ENCODE measurements around the gene EEF2.

Gene EEF2

GRCh38 chr19:4010808-4011110, 25.5 kb upstream of the EEF2 start:
- no peaks in the 10 kb centered on the region for H3F3A ChIP-seq (ENCODE audit: low read depth)
- peaks cover 47% of the 10 kb centered on the region for H4K20me1 ChIP-seq (ENCODE audit: insufficient read depth, low read length, poor library complexity, severe bottlenecking)
- peak overlapping the region; percentile 100 for H3K4me2 ChIP-seq (ENCODE audit: low read depth, low read length, poor library complexity, severe bottlenecking)
- H3K9ac ChIP-seq (ENCODE audit: low read depth, low read length, poor library complexity, severe bottlenecking): peak overlapping the region; percentile 89
- H3K27me3 ChIP-seq (ENCODE audit: insufficient read depth, low read length, poor library complexity, severe bottlenecking): no peaks in the 10 kb centered on the region
- H3K9me3 ChIP-seq (ENCODE audit: insufficient read depth, low read depth, low read length): no peaks in the 10 kb centered on the region
- TF ChIP-seq CTCF (conservative IDR thresholded peaks at IDR 0.05; ENCODE audit: low read length) (no peak), EZH2phosphoT487 (IDR thresholded peaks at IDR 0.05; ENCODE audit: borderline replicate concordance) (no peak)
- H2AFZ ChIP-seq (ENCODE audit: low read length): no peak overlapping the region
- H3K9me2 ChIP-seq (replicated peaks; ENCODE audit: low read depth, low read length): no peaks in the 10 kb centered on the region
- H3K36me3 ChIP-seq (ENCODE audit: insufficient read depth, low read length): peaks cover 20% of the 10 kb centered on the region; the same call in 1 of the 2 replicates
- peaks cover 83% of the 10 kb centered on the region for H3K79me2 ChIP-seq (ENCODE audit: insufficient read depth, low read length)
- peak overlapping the region; percentile 40 for H3K4me3 ChIP-seq (ENCODE audit: low read length, poor library complexity, severe bottlenecking)
- H3K4me1 ChIP-seq (ENCODE audit: insufficient read depth, low read length, poor library complexity, severe bottlenecking): peaks cover 29% of the 10 kb centered on the region

- H3K4me1 ChIP-seq (ENCODE audit: insufficient read depth, low read length, poor library complexity, severe bottlenecking): peaks cover 29% of the 10 kb centered on the region
- H3K36me3 ChIP-seq (ENCODE audit: insufficient read depth, low read length): peaks cover 19% of the 10 kb centered on the region; the same call in 1 of the 2 replicates
- peaks cover 46% of the 10 kb centered on the region for H4K20me1 ChIP-seq (ENCODE audit: insufficient read depth, low read length, poor library complexity, severe bottlenecking)
- peak overlapping the region; percentile 100 for H3K4me2 ChIP-seq (ENCODE audit: low read depth, low read length, poor library complexity, severe bottlenecking)
- H3K4me3 ChIP-seq (ENCODE audit: low read length, poor library complexity, severe bottlenecking): peak overlapping the region; percentile 95
- H3K9me2 ChIP-seq (replicated peaks; ENCODE audit: low read depth, low read length): no peaks in the 10 kb centered on the region
- H3K27me3 ChIP-seq (ENCODE audit: insufficient read depth, low read length, poor library complexity, severe bottlenecking): no peaks in the 10 kb centered on the region
- no peak overlapping the region for H2AFZ ChIP-seq (ENCODE audit: low read length)
- H3K9ac ChIP-seq (ENCODE audit: low read depth, low read length, poor library complexity, severe bottlenecking): peak overlapping the region; percentile 89
- TF ChIP-seq CTCF (conservative IDR thresholded peaks at IDR 0.05; ENCODE audit: low read length) (no peak), EZH2phosphoT487 (IDR thresholded peaks at IDR 0.05; ENCODE audit: borderline replicate concordance) (no peak)
- H3K79me2 ChIP-seq (ENCODE audit: insufficient read depth, low read length): peaks cover 79% of the 10 kb centered on the region
- H3F3A ChIP-seq (ENCODE audit: low read depth): no peaks in the 10 kb centered on the region
- H3K9me3 ChIP-seq (ENCODE audit: insufficient read depth, low read depth, low read length): no peaks in the 10 kb centered on the region
These were observed 24.9 kb upstream of the EEF2 start for GRCh38 chr19:4009990-4010807.

GRCh38 chr19:4007836-4008539, 22.7 kb upstream of the EEF2 start:
- Histone ChIP-seq H3K9me3 (ENCODE audit: insufficient read depth, low read depth, low read length) (no peaks in the 10 kb centered on the region), H3K27me3 (ENCODE audit: insufficient read depth, low read length, poor library complexity, severe bottlenecking) (no peaks in the 10 kb centered on the region), H3K36me3 (ENCODE audit: insufficient read depth, low read length) (peaks cover 3% of the 10 kb centered on the region; the same call in 1 of the 2 replicates), H3K4me3 (ENCODE audit: low read length, poor library complexity, severe bottlenecking) (peak overlapping the region; percentile 95), H2AFZ (ENCODE audit: low read length) (peak overlapping the region; percentile 21; the same call in 1 of the 2 replicates), H3K9ac (ENCODE audit: low read depth, low read length, poor library complexity, severe bottlenecking) (peak overlapping the region; percentile 89), H3K4me2 (ENCODE audit: low read depth, low read length, poor library complexity, severe bottlenecking) (peak overlapping the region; percentile 100), H3K79me2 (ENCODE audit: insufficient read depth, low read length) (peaks cover 61% of the 10 kb centered on the region), H3K4me1 (ENCODE audit: insufficient read depth, low read length, poor library complexity, severe bottlenecking) (peaks cover 29% of the 10 kb centered on the region), H3F3A (ENCODE audit: low read depth) (no peaks in the 10 kb centered on the region), H3K9me2 (replicated peaks; ENCODE audit: low read depth, low read length) (no peaks in the 10 kb centered on the region), H4K20me1 (ENCODE audit: insufficient read depth, low read length, poor library complexity, severe bottlenecking) (peaks cover 35% of the 10 kb centered on the region)
- TF ChIP-seq CTCF (conservative IDR thresholded peaks at IDR 0.05; ENCODE audit: low read length) (no peak), EZH2phosphoT487 (IDR thresholded peaks at IDR 0.05; ENCODE audit: borderline replicate concordance) (no peak)

Measured in Loucy (cell line).